ENCODE results near the gene LILRB5.

DNA sequence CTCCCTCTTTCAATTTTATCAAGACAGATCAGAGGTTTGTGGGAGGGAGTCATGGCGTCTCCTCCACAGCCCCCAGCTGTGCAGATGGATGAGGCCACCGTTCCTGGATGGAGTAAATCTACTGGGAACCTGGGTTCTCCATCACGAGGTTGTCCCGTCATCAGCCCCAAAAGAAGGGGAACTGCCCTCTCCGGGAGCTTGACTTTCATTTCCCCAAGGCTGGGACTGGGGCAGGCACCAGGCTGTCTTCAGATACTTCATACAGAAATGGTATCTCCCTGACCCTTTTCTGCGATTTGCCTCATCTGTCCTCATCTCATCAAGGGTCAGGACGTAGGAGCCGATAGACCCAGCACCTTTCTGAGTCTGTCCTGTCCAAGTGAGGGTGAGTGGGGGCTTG, 14.0 kb upstream of the LILRB5 start:
- TF ChIP-seq CTCF (IDR thresholded peaks at IDR 0.05) (no peak), POLR2A (IDR thresholded peaks at IDR 0.05) (no peak)
